Mesothelial cell of epicardium (in vitro differentiated cells): Measurements from ENCODE around the gene CCNA2. TPM values are rescaled to one million over a fixed set of nuclear protein-coding genes. Genes with fewer than 3 reads are reported as not detected.

Experiments used
- DNase-seq, 2 experiments: peaks; one replicate each; pipeline ENCODE4 v3.0.0; 2021; ENCODE audit warnings: low spot score in 2 of 2; ENCODE audit not compliant: unreplicated experiment in 2 of 2
- H3K27ac Mint-ChIP-seq: 2 replicates; pipeline ENCODE4 v1.8.0; 2021; ENCODE audit warnings: mixed read lengths
- H3K27me3 Mint-ChIP-seq: 2 replicates; pipeline ENCODE4 v1.8.0; 2021; ENCODE audit warnings: low read depth, mixed read lengths
- H3K36me3 Mint-ChIP-seq: 2 replicates; pipeline ENCODE4 v1.8.0; 2021; ENCODE audit warnings: mixed read lengths
- H3K4me1 Mint-ChIP-seq: 2 replicates; pipeline ENCODE4 v1.8.0; 2021; ENCODE audit warnings: mixed read lengths
- H3K4me3 Mint-ChIP-seq: 2 replicates; pipeline ENCODE4 v1.8.0; 2021; ENCODE audit warnings: mild to moderate bottlenecking, moderate library complexity, mixed read lengths
- H3K9me3 Mint-ChIP-seq: 2 replicates; pipeline ENCODE4 v1.8.0; 2021; ENCODE audit warnings: mixed read lengths
- CTCF ChIP-seq: fragments of 200-600 bp; sonication (generic); IDR thresholded peaks from one replicate; pipeline ENCODE4 v1.5.0; 2021; ENCODE audit warnings: antibody characterized with exemption; ENCODE audit not compliant: unreplicated experiment
- total RNA-seq: library from RNA; stranded (reverse); gene quantifications from 3 replicates; pipeline ENCODE4 v1.2.1, GENCODE V29; 2021

Gene CCNA2
- total RNA-seq = 17.5 to 18.7 TPM (median 18.6 TPM) in 3 replicates

GRCh38 chr4:121823505-121824170 is at the start of gene CCNA2:
Gene CCNA2 (minus strand): TSS chr4:121823883. CDS start chr4:121823628, 255 bp downstream.
- Mint-ChIP-seq H3K4me3 (peak within 1 kb of the TSS; percentile 95), H3K27ac (peak within 1 kb of the TSS; percentile 96), H3K4me1 (peaks cover 12% of the 10 kb centered on the region), H3K36me3 (no peaks in the 10 kb centered on the region), H3K27me3 (no peaks in the 10 kb centered on the region), H3K9me3 (no peaks in the 10 kb centered on the region)
- TF ChIP-seq CTCF = no peak
- DNase-seq = peak; percentile 85 to 94

DNA sequence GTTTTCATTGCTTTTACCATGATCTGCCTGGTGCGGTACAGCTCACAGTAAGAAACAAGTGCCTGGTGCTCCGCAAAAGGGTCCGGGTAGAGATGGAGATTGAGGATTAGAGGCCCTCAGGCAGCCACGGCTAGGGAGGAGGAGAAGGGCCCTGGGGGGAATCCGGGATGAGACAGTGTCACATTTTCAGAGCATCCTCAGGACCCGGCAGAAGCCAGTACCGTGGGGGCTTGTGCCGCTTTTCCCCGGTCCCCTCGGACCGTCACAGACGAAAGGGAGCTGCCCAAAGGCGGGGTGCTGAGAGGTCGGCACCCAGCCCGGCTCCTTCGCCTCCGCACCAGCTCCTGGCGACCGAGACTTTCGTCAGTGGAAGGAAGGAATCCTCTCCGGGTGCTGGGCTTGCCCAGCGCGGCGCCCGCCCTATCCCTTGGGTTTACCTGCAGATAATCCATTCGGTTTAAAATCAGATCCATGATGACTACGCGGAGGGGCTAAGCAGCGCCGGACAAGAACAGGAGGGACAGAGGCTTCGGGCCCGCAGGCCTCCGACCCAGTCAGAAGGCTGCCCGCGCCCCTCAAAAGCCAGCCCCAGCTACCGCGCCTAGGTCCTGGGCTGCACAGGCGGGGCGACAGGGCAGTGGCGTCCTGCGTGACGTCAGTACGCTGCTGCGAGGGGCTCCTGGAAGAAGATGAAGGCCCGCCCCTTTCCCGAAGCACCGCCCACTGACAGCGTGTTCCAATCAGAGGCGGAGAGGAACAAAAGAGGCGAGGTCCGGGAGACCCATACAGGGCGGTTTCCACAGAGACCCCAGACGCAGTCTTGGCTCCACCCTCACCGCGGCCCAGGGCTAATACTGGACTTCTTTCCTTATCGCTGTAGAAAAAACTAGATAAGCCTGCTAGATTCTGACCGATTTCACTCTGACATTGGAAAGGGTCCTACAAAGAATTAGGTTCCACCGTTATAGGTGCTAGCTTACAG is 46.4 kb upstream of the CCNA2 start, which contains the start of gene BBS7:
BBS7 (minus strand) TSS at position 634 of the 982 bp plus-strand sequence; CDS start at position 473, 161 bp downstream.
- Mint-ChIP-seq H3K9me3 (peaks cover 19% of the 10 kb centered on the region), H3K27ac (peak within 1 kb of the TSS; percentile 98), H3K4me3 (peak within 1 kb of the TSS; percentile 98), H3K36me3 (peaks cover 21% of the 10 kb centered on the region), H3K4me1 (peaks cover 10% of the 10 kb centered on the region), H3K27me3 (no peaks in the 10 kb centered on the region)
- DNase-seq = peak; percentile 94 to 98
- TF ChIP-seq CTCF = no peak

DNA sequence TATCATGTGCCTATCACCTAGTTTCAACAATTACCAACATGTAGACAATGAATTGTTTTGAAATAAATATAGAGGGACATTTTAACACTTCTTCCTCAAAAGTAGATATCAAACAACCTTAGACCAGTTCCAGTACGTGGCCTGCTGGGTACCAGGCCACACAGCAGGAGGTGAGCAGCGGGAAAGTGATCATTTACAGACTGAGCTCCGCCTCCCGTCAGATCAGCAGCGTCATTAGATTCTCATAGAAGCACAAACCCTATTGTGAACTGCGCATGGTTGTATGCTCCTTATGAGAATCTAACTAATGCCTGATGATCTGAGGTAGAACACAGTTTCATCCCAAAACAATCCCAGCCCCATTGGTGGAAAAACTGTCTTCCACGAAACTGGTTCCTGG is 40.1 kb upstream of the CCNA2 start:
- no peak for TF ChIP-seq CTCF
- peaks cover 2% of the 10 kb centered on the region for H3K4me1 Mint-ChIP-seq
- H3K27me3 Mint-ChIP-seq = no peaks in the 10 kb centered on the region
- no peak for DNase-seq
- H3K36me3 Mint-ChIP-seq = peaks cover 21% of the 10 kb centered on the region
- no peak overlapping the region for H3K4me3 Mint-ChIP-seq
- H3K27ac Mint-ChIP-seq = no peak overlapping the region
- H3K9me3 Mint-ChIP-seq = peaks cover 19% of the 10 kb centered on the region

GRCh38 chr4:121861426-121861825 is 37.7 kb upstream of the CCNA2 start:
- no peak overlapping the region for H3K4me3 Mint-ChIP-seq
- H3K27me3 Mint-ChIP-seq = no peaks in the 10 kb centered on the region
- peaks cover 10% of the 10 kb centered on the region for H3K36me3 Mint-ChIP-seq
- no peak for TF ChIP-seq CTCF
- no peaks in the 10 kb centered on the region for H3K4me1 Mint-ChIP-seq
- H3K9me3 Mint-ChIP-seq = peaks cover 8% of the 10 kb centered on the region
- no peak for DNase-seq
- no peak overlapping the region for H3K27ac Mint-ChIP-seq

DNA sequence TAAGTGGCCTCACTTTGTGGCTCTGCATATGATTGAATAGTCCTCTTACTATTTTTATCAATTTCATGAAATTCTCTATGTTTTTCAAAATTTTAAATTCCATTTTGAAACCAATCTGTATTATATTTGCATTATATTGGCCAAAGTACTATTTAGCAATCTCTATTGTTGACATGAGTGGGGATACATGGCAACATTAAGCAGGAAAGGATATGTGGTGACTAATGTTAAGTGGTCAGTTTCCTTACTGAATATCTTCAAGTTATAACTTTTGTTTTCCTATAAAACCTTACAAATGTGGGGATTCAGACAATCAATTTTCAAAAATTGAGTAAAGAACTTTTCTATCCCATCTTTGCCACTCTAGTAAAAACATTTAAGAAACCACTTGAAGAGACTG is 36.4 kb upstream of the CCNA2 start:
- Mint-ChIP-seq H3K4me3 (no peak overlapping the region), H3K9me3 (no peaks in the 10 kb centered on the region), H3K4me1 (no peaks in the 10 kb centered on the region), H3K27me3 (no peaks in the 10 kb centered on the region), H3K36me3 (no peaks in the 10 kb centered on the region), H3K27ac (no peak overlapping the region)
- TF ChIP-seq CTCF = no peak
- no peak for DNase-seq
